ENCODE data around the gene SSH2. TPM values are rescaled to one million over a fixed set of nuclear protein-coding genes. Genes with fewer than 3 reads are reported as not detected.

Gene SSH2
- total RNA-seq, 1 experiment from 2014 or later: 45.1 TPM

- H3K79me2 ChIP-seq (ENCODE audit: low read depth): no peaks in the 10 kb centered on the region
- H3K27me3 ChIP-seq (ENCODE audit: insufficient read depth, low read depth): no peaks in the 10 kb centered on the region
- H3K9me2 ChIP-seq (ENCODE audit: insufficient read depth): no peaks in the 10 kb centered on the region
- BruUV-seq (replicated peaks): no TSS peak
- no peak for DNase-seq
- H4K20me1 ChIP-seq (ENCODE audit: insufficient read depth): no peaks in the 10 kb centered on the region
- no peak overlapping the region for H2AFZ ChIP-seq
- intact Hi-C loops (cut with micrococcal nuclease; ENCODE audit: unreplicated experiment): no loop called here
- POLR2A ChIA-PET (ENCODE audit: unreplicated experiment): interaction anchor here (0.7 kb wide), 2 partner anchors 48 to 127 kb away, joined by 5 to 7 read pairs; partner anchors contain the start of gene ANKRD13B
- peak overlapping the region; percentile 88 for H3K27ac ChIP-seq
- H3K36me3 ChIP-seq (ENCODE audit: low read depth): peaks cover 3% of the 10 kb centered on the region; the same call in 1 of the 2 replicates
- no peaks in the 10 kb centered on the region for H3K9me3 ChIP-seq (ENCODE audit: insufficient read depth, low read depth)
- peaks cover 44% of the 10 kb centered on the region for H3K4me1 ChIP-seq (replicated peaks; ENCODE audit: insufficient read depth)
- no peak for TF ChIP-seq EZH2 (IDR thresholded peaks at IDR 0.05; ENCODE audit: low read depth)
- TF ChIP-seq, protein P1, sequence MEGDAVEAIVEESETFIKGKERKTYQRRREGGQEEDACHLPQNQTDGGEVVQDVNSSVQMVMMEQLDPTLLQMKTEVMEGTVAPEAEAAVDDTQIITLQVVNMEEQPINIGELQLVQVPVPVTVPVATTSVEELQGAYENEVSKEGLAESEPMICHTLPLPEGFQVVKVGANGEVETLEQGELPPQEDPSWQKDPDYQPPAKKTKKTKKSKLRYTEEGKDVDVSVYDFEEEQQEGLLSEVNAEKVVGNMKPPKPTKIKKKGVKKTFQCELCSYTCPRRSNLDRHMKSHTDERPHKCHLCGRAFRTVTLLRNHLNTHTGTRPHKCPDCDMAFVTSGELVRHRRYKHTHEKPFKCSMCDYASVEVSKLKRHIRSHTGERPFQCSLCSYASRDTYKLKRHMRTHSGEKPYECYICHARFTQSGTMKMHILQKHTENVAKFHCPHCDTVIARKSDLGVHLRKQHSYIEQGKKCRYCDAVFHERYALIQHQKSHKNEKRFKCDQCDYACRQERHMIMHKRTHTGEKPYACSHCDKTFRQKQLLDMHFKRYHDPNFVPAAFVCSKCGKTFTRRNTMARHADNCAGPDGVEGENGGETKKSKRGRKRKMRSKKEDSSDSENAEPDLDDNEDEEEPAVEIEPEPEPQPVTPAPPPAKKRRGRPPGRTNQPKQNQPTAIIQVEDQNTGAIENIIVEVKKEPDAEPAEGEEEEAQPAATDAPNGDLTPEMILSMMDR (conservative IDR thresholded peaks at IDR 0.05): no peak
- H3F3A ChIP-seq (ENCODE audit: insufficient read depth, low read depth): peaks cover 26% of the 10 kb centered on the region
- H3K4me2 ChIP-seq: peak overlapping the region; percentile 63
- CTCF ChIA-PET: interaction anchor here (0.6 to 2.4 kb wide), 4 partner anchors 67 to 388 kb away, joined by 3 to 28 read pairs (median 4); partner anchors contain the start of gene SSH2
- H3K4me3 ChIP-seq: no peak overlapping the region
These were observed 288.9 kb downstream of the SSH2 start for GRCh38 chr17:29640981-29641642.

DNA sequence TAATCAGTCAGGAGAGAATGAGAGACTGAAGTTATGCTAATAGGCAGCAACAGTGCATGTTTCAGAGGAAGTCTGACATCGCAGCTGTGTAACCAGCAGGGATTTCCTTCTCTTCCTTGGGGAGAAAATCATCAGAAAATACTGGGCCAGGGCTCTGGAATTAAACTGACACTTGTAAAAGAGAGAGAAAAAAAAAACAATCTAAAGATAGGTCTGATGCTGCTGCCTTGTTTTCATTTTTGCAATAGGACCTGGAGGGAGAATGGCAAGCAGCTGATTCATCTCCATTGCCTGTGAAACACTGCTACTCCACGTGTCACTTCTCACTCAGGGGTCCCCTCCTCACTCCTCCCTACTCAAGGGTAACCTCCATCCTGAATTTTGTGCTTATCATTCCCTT, 289.6 kb downstream of the SSH2 start:
- H3K9me2 ChIP-seq (ENCODE audit: insufficient read depth): no peaks in the 10 kb centered on the region
- H3F3A ChIP-seq (ENCODE audit: insufficient read depth, low read depth): peaks cover 26% of the 10 kb centered on the region
- peak overlapping the region; percentile 88 for H3K27ac ChIP-seq
- H2AFZ ChIP-seq: no peak overlapping the region
- DNase-seq: no peak
- no peaks in the 10 kb centered on the region for H3K79me2 ChIP-seq (ENCODE audit: low read depth)
- TF ChIP-seq, protein P1 (conservative IDR thresholded peaks at IDR 0.05): no peak
- no peak for TF ChIP-seq EZH2 (IDR thresholded peaks at IDR 0.05; ENCODE audit: low read depth)
- CTCF ChIA-PET: interaction anchor here (0.7 to 2.6 kb wide), 5 partner anchors 48 to 1277 kb away, joined by 5 to 28 read pairs (median 10); partner anchors contain the start of gene SSH2
- H3K4me2 ChIP-seq: peak overlapping the region; percentile 63
- H4K20me1 ChIP-seq (ENCODE audit: insufficient read depth): no peaks in the 10 kb centered on the region
- peaks cover 44% of the 10 kb centered on the region for H3K4me1 ChIP-seq (replicated peaks; ENCODE audit: insufficient read depth)
- H3K4me3 ChIP-seq: no peak overlapping the region
- no TSS peak for BruUV-seq (replicated peaks)
- H3K9me3 ChIP-seq (ENCODE audit: insufficient read depth, low read depth): no peaks in the 10 kb centered on the region
- H3K36me3 ChIP-seq (ENCODE audit: low read depth): peaks cover 3% of the 10 kb centered on the region; the same call in 1 of the 2 replicates
- no peaks in the 10 kb centered on the region for H3K27me3 ChIP-seq (ENCODE audit: insufficient read depth, low read depth)
- POLR2A ChIA-PET (ENCODE audit: unreplicated experiment): interaction anchor here (0.7 kb wide), 1 partner anchor 128 kb away, joined by 7 read pairs; no protein-coding TSS in a partner anchor
- intact Hi-C loops (cut with micrococcal nuclease; ENCODE audit: unreplicated experiment): no loop called here

DNA sequence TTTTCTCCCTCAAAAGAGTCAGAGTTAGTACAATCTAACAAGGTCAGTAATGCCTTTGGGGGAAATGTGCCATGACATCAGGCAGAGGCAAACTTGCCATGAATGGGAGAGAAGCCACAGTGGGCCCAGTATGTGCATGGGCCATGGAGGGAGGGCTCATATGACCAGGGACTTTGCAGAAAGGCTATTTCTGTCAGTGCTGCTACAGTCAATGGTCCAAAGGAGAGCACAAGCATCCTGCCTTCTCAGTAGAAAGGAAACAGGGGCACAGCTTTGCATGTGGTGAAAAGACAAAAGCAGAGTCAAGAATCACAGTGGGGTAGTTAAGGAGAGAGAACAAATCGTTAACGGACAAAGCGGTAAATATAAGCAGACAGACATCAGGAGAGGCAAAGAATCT, 296.1 kb downstream of the SSH2 start:
- no peak overlapping the region for H2AFZ ChIP-seq
- peaks cover 10% of the 10 kb centered on the region for H3F3A ChIP-seq (ENCODE audit: insufficient read depth, low read depth)
- ChIA-PET POLR2A (ENCODE audit: unreplicated experiment) (no interaction called here), CTCF (interaction anchor here (0.6 to 0.7 kb wide), 2 partner anchors 8 to 177 kb away, joined by 3 read pairs; no protein-coding TSS in a partner anchor)
- no peaks in the 10 kb centered on the region for H4K20me1 ChIP-seq (ENCODE audit: insufficient read depth)
- H3K36me3 ChIP-seq (ENCODE audit: low read depth): peaks cover 8% of the 10 kb centered on the region; the same call in 1 of the 2 replicates
- intact Hi-C loops (cut with micrococcal nuclease; ENCODE audit: unreplicated experiment): no loop called here
- no peak for DNase-seq
- H3K27ac ChIP-seq: no peak overlapping the region
- H3K27me3 ChIP-seq (ENCODE audit: insufficient read depth, low read depth): no peaks in the 10 kb centered on the region
- H3K9me2 ChIP-seq (ENCODE audit: insufficient read depth): no peaks in the 10 kb centered on the region
- peaks cover 5% of the 10 kb centered on the region for H3K4me1 ChIP-seq (replicated peaks; ENCODE audit: insufficient read depth)
- no peak overlapping the region for H3K4me2 ChIP-seq
- H3K79me2 ChIP-seq (ENCODE audit: low read depth): no peaks in the 10 kb centered on the region
- no peaks in the 10 kb centered on the region for H3K9me3 ChIP-seq (ENCODE audit: insufficient read depth, low read depth)
- TF ChIP-seq, protein P1 (conservative IDR thresholded peaks at IDR 0.05): no peak
- TF ChIP-seq EZH2 (IDR thresholded peaks at IDR 0.05; ENCODE audit: low read depth): no peak
- no TSS peak for BruUV-seq (replicated peaks)
- H3K4me3 ChIP-seq: no peak overlapping the region
